IMR-90 (cell line): ENCODE data around the gene ACAP2. TPM values are rescaled to one million over a fixed set of nuclear protein-coding genes. Genes with fewer than 3 reads are reported as not detected.

Experiments used
- ATAC-seq: fragments of 200-7000 bp; cut with Tn5 transposase; 2 replicates; pipeline ENCODE4 v1.9.1; 2020; ENCODE audit warnings: low read depth, mild to moderate bottlenecking, moderate library complexity
- BruUV-seq: library from RNA; stranded (reverse); fragments of 400-500 nt; replicated peaks from 2 replicates; lab custom pipeline; 2021; lab: Mats Ljungman, UMichigan
- CTCF ChIA-PET: fragments of 300-600 bp; formaldehyde crosslinking; extraction: SDS; loops from one replicate; lab custom pipeline; 2021; ENCODE audit warnings: antibody characterized with exemption; lab: Yijun Ruan, JAX
- POLR2A ChIA-PET: fragments of 300-600 bp; sonication (Branson Sonifier 250); formaldehyde crosslinking; loops from one replicate; lab custom pipeline; 2022; ENCODE audit warnings: antibody characterized with exemption; ENCODE audit not compliant: unreplicated experiment; lab: Charles Lee
- DNase-seq: peaks from one replicate; pipeline ENCODE4 v3.0.0; 2013
- H2AFZ ChIP-seq: replicated peaks from 2 replicates; pipeline ENCODE3; 2013; ENCODE audit warnings: low read length, mild to moderate bottlenecking; ENCODE audit not compliant: poor library complexity
- H2AK5ac ChIP-seq: 2 replicates; pipeline ENCODE4 v1.6.1; 2013; ENCODE audit warnings: low read depth, low read length, inconsistent platforms
- H2AK9ac ChIP-seq: replicated peaks from 2 replicates; pipeline ENCODE3; 2013; ENCODE audit warnings: mild to moderate bottlenecking, low read depth, low read length, moderate library complexity; ENCODE audit not compliant: poor library complexity
- H2BK120ac ChIP-seq: 2 replicates; pipeline ENCODE4 v1.6.1; 2013; ENCODE audit warnings: low read depth, low read length, inconsistent platforms
- H2BK15ac ChIP-seq: 3 replicates; pipeline ENCODE4 v1.6.1; 2013; ENCODE audit warnings: low read depth, low read length, inconsistent platforms
- H2BK20ac ChIP-seq: 2 replicates; pipeline ENCODE4 v1.6.1; 2013; ENCODE audit warnings: low read depth, mild to moderate bottlenecking, inconsistent platforms, low read length, moderate library complexity
- H2BK5ac ChIP-seq: 2 replicates; pipeline ENCODE4 v1.6.1; 2013; ENCODE audit warnings: mild to moderate bottlenecking, low read depth, low read length, inconsistent platforms; ENCODE audit not compliant: poor library complexity, severe bottlenecking
- H3K14ac ChIP-seq: replicated peaks from 2 replicates; pipeline ENCODE4 v1.6.1; 2013; ENCODE audit warnings: low read depth, low read length, inconsistent platforms
- H3K18ac ChIP-seq: 2 replicates; pipeline ENCODE4 v1.6.1; 2013; ENCODE audit warnings: low read depth, low read length, control low read depth
- H3K23ac ChIP-seq: 2 replicates; pipeline ENCODE4 v1.6.1; 2013; ENCODE audit warnings: low read depth, low read length, inconsistent platforms
- H3K27ac ChIP-seq: 2 replicates; pipeline ENCODE4 v1.5.1; 2013; ENCODE audit warnings: mild to moderate bottlenecking, control low read depth, low read length; ENCODE audit not compliant: insufficient read depth
- H3K27me3 ChIP-seq: 2 replicates; pipeline ENCODE4 v1.6.1; 2013; ENCODE audit warnings: low read length; ENCODE audit not compliant: control insufficient read depth, insufficient read depth
- H3K36me3 ChIP-seq: 2 replicates; pipeline ENCODE4 v1.6.1; 2013; ENCODE audit warnings: low read length, mixed read lengths; ENCODE audit not compliant: control insufficient read depth, insufficient read depth
- H3K4ac ChIP-seq: 2 replicates; pipeline ENCODE4 v1.6.1; 2013; ENCODE audit warnings: low read depth, low read length, inconsistent platforms
- H3K4me1 ChIP-seq: 2 replicates; pipeline ENCODE4 v1.6.1; 2013; ENCODE audit warnings: low read length, mixed read lengths; ENCODE audit not compliant: control insufficient read depth, insufficient read depth
- H3K4me2 ChIP-seq: 2 replicates; pipeline ENCODE4 v1.6.1; 2013; ENCODE audit warnings: low read depth, mild to moderate bottlenecking, control low read depth, low read length, moderate library complexity
- H3K4me3 ChIP-seq: 2 replicates; pipeline ENCODE4 v1.5.1; 2013; ENCODE audit warnings: low read depth, mild to moderate bottlenecking, control low read depth, low read length, moderate library complexity; ENCODE audit not compliant: insufficient read depth
- H3K56ac ChIP-seq: 2 replicates; pipeline ENCODE4 v1.6.1; 2013; ENCODE audit warnings: low read length, inconsistent platforms; ENCODE audit not compliant: insufficient read depth; ENCODE audit errors: extremely low read depth
- H3K79me1 ChIP-seq, 2 experiments: 2 replicates each; pipeline ENCODE4 v1.6.1; 2013; ENCODE audit warnings: low read length in 2 of 2, inconsistent platforms in 1 of 2, low read depth in 1 of 2
- H3K9ac ChIP-seq: 2 replicates; pipeline ENCODE4 v1.6.1; 2013; ENCODE audit warnings: low read depth, low read length, control low read depth
- H3K9me1 ChIP-seq: 2 replicates; pipeline ENCODE4 v1.6.1; 2013; ENCODE audit warnings: low read length, inconsistent platforms; ENCODE audit not compliant: insufficient read depth
- H3K9me3 ChIP-seq: 2 replicates; pipeline ENCODE4 v1.6.1; 2013; ENCODE audit warnings: low read length; ENCODE audit not compliant: control insufficient read depth, insufficient read depth
- H4K20me1 ChIP-seq: 2 replicates; pipeline ENCODE4 v1.6.1; 2013; ENCODE audit warnings: low read length, inconsistent platforms; ENCODE audit not compliant: insufficient read depth
- H4K5ac ChIP-seq: 2 replicates; pipeline ENCODE4 v1.6.1; 2013; ENCODE audit warnings: mild to moderate bottlenecking, low read depth, low read length, control low read depth
- H4K8ac ChIP-seq, 2 experiments: 2 replicates each; pipeline ENCODE4 v1.6.1; 2013; ENCODE audit warnings: low read depth in 2 of 2, low read length in 2 of 2, control low read depth in 1 of 2, inconsistent platforms in 1 of 2
- H4K91ac ChIP-seq: 2 replicates; pipeline ENCODE4 v1.6.1; 2013; ENCODE audit warnings: low read depth, low read length, inconsistent platforms; ENCODE audit not compliant: insufficient read depth
- BHLHE40 ChIP-seq: fragments of 150-350 bp; IDR thresholded peaks from 2 replicates; pipeline ENCODE4 v1.6.1; 2016; ENCODE audit warnings: mild to moderate bottlenecking, low read depth, low read length
- CEBPB ChIP-seq: IDR thresholded peaks from 2 replicates; pipeline ENCODE4 v1.6.1; 2012; ENCODE audit warnings: low read depth, low read length, improper control_type of control experiment
- CHD1 ChIP-seq: IDR thresholded peaks from 2 replicates; pipeline ENCODE4 v1.6.1; 2012; ENCODE audit warnings: low read depth, low read length, improper control_type of control experiment
- FOS ChIP-seq: fragments of 150-350 bp; IDR thresholded peaks from 2 replicates; pipeline ENCODE4 v1.6.1; 2016; ENCODE audit warnings: low read depth, low read length
- MAFK ChIP-seq: IDR thresholded peaks from 2 replicates; pipeline ENCODE4 v1.6.1; 2012; ENCODE audit warnings: low read depth, low read length, improper control_type of control experiment
- MAZ ChIP-seq: IDR thresholded peaks from 2 replicates; pipeline ENCODE4 v1.6.1; 2012; ENCODE audit warnings: low read depth, mild to moderate bottlenecking, low read length, improper control_type of control experiment, moderate library complexity, borderline replicate concordance
- MXI1 ChIP-seq: IDR thresholded peaks from 2 replicates; pipeline ENCODE4 v1.6.1; 2012; ENCODE audit warnings: low read depth, mild to moderate bottlenecking, low read length, moderate library complexity, borderline replicate concordance
- NFE2L2 ChIP-seq: fragments of 150-350 bp; IDR thresholded peaks from 2 replicates; pipeline ENCODE4 v1.6.1; 2016; ENCODE audit warnings: low read depth, mild to moderate bottlenecking, low read length
- POLR2A ChIP-seq: IDR thresholded peaks from 2 replicates; pipeline ENCODE4 v1.6.1; 2012; ENCODE audit warnings: mild to moderate bottlenecking, low read depth, low read length
- RAD21 ChIP-seq: IDR thresholded peaks from 2 replicates; pipeline ENCODE4 v1.6.1; 2012; ENCODE audit warnings: low read length, improper control_type of control experiment
- RCOR1 ChIP-seq: IDR thresholded peaks from 2 replicates; pipeline ENCODE4 v1.6.1; 2012; ENCODE audit warnings: mild to moderate bottlenecking, low read length, improper control_type of control experiment; ENCODE audit not compliant: insufficient replicate concordance
- RFX5 ChIP-seq: IDR thresholded peaks from 2 replicates; pipeline ENCODE4 v1.8.0; 2012; ENCODE audit warnings: low read depth, mild to moderate bottlenecking, low read length, moderate library complexity
- SMC3 ChIP-seq: fragments of 150-350 bp; IDR thresholded peaks from 2 replicates; pipeline ENCODE4 v1.6.1; 2016; ENCODE audit warnings: low read depth, mild to moderate bottlenecking, antibody characterized with exemption, low read length, moderate library complexity
- WGBS, 2 experiments: methylation state at CpG; one replicate each; pipeline versions ENCODE4 v1.1.5 to v1.1.7; 2013; ENCODE audit warnings: missing lambda C conversion rate in 2 of 2; ENCODE audit not compliant: insufficient read length in 1 of 2; ENCODE audit errors: extremely low coverage in 2 of 2; 5-methylcytosine and 5-hydroxymethylcytosine counted together
- dilution Hi-C: fragments of 300-500 bp; cut with HindIII; formaldehyde crosslinking; loops from one replicate; pipeline ENCODE4 v1.14.3; 2018; ENCODE audit warnings: low sequenced_read_pairs; ENCODE audit not compliant: unreplicated experiment
- in situ Hi-C: fragments of 300-500 bp; cut with MboI; formaldehyde crosslinking; loops from 3 replicates; pipeline ENCODE4 v1.14.3; 2019; ENCODE audit warnings: low sequenced_read_pairs, inconsistent platforms, mixed read lengths
- intact Hi-C: fragments of 100-400 bp; cut with micrococcal nuclease; formaldehyde crosslinking; loops from 2 replicates; pipeline ENCODE4 v1.10.0; 2022
- polyA plus RNA-seq, 3 experiments: library from polyadenylated mRNA; depleted of rRNA; stranded (reverse); fragments of >200 nt; gene quantifications; 2 replicates each; pipeline ENCODE4 v1.2.3, GENCODE V29; 2012; ENCODE audit warnings: low replicate concordance in 1 of 3
- total RNA-seq: library from RNA; depleted of rRNA; stranded (reverse); fragments of >200 nt; gene quantifications from 2 replicates; pipeline ENCODE4 v1.2.3, GENCODE V29; 2012
- TF ChIP-seq, protein P1 (sequence below): fragments of 150-350 bp; IDR thresholded peaks from 2 replicates; pipeline ENCODE4 v1.6.1; 2017; ENCODE audit warnings: mild to moderate bottlenecking, antibody characterized with exemption, low read length, low read depth
- TF ChIP-seq, protein P2 (sequence below): conservative IDR thresholded peaks from 2 replicates; pipeline ENCODE4 v1.5.1; 2012; ENCODE audit warnings: mild to moderate bottlenecking, low read depth, low read length, improper control_type of control experiment
- TF ChIP-seq, protein P3 (sequence below): fragments of 150-350 bp; IDR thresholded peaks from 2 replicates; pipeline ENCODE4 v1.6.1; 2016; ENCODE audit warnings: low read depth, mild to moderate bottlenecking, low read length, moderate library complexity, borderline replicate concordance

The ACAP2 gene
- total and polyA plus RNA-seq, 2 of the 4 experiments (the other 2 are of a cell fraction): 11.9 to 35.1 TPM

DNA sequence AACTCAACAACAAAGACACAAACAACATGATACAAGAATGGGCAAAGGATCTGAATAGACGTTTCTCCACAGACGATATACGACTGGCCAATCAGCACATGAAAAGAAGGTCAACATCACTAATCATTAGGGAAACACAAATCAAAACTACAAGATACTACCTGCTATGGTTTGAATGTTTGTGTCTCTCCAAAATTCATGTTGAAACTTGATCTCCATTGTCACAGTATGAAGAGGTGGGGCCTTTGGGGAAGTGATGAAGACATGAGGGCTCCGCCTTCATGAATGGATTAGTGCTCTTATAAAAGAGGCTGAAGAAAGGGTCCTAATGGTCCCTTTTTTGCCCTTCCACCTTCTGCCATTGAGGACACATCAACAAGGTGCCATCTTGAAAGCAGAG, 32.3 kb downstream of the ACAP2 start:
- Histone ChIP-seq H3K14ac (no peak overlapping the region), H3K4me3 (no peak overlapping the region), H3K23ac (no peak overlapping the region), H3K79me1 (peaks cover 12 to 62% of the 10 kb centered on the region in 2 experiments), H2BK20ac (no peak overlapping the region), H3K27me3 (no peaks in the 10 kb centered on the region), H2BK5ac (no peak overlapping the region), H3K27ac (no peak overlapping the region), H3K4ac (no peak overlapping the region), H3K4me1 (no peaks in the 10 kb centered on the region), H2AFZ (no peak overlapping the region), H2AK9ac (no peak overlapping the region), H3K36me3 (peaks cover 2% of the 10 kb centered on the region; the same call in 1 of the 2 replicates), H4K91ac (no peak overlapping the region), H2BK120ac (no peak overlapping the region), H2AK5ac (no peak overlapping the region), H3K9me3 (no peaks in the 10 kb centered on the region), H3K4me2 (no peak overlapping the region), H3K9me1 (no peaks in the 10 kb centered on the region; the same call in 1 of the 2 replicates), H3K9ac (no peak overlapping the region), H4K8ac (no peak overlapping the region), H4K5ac (no peak overlapping the region), H2BK15ac (no peak overlapping the region), H3K18ac (no peak overlapping the region), H4K20me1 (peaks cover 32% of the 10 kb centered on the region), H3K56ac (no peak overlapping the region)
- no TSS peak for BruUV-seq
- intact Hi-C loops: no loop called here
- TF ChIP-seq, protein P1, sequence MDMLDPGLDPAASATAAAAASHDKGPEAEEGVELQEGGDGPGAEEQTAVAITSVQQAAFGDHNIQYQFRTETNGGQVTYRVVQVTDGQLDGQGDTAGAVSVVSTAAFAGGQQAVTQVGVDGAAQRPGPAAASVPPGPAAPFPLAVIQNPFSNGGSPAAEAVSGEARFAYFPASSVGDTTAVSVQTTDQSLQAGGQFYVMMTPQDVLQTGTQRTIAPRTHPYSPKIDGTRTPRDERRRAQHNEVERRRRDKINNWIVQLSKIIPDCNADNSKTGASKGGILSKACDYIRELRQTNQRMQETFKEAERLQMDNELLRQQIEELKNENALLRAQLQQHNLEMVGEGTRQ: no peak
- no peak for TF ChIP-seq NFE2L2
- TF ChIP-seq SMC3: no peak
- TF ChIP-seq MAFK: no peak
- TF ChIP-seq CEBPB: no peak
- TF ChIP-seq, protein P2, sequence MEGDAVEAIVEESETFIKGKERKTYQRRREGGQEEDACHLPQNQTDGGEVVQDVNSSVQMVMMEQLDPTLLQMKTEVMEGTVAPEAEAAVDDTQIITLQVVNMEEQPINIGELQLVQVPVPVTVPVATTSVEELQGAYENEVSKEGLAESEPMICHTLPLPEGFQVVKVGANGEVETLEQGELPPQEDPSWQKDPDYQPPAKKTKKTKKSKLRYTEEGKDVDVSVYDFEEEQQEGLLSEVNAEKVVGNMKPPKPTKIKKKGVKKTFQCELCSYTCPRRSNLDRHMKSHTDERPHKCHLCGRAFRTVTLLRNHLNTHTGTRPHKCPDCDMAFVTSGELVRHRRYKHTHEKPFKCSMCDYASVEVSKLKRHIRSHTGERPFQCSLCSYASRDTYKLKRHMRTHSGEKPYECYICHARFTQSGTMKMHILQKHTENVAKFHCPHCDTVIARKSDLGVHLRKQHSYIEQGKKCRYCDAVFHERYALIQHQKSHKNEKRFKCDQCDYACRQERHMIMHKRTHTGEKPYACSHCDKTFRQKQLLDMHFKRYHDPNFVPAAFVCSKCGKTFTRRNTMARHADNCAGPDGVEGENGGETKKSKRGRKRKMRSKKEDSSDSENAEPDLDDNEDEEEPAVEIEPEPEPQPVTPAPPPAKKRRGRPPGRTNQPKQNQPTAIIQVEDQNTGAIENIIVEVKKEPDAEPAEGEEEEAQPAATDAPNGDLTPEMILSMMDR: no peak
- no peak for TF ChIP-seq FOS
- no peak for TF ChIP-seq BHLHE40
- TF ChIP-seq MAZ: no peak
- TF ChIP-seq POLR2A: no peak
- TF ChIP-seq CHD1: no peak
- TF ChIP-seq, protein P3, sequence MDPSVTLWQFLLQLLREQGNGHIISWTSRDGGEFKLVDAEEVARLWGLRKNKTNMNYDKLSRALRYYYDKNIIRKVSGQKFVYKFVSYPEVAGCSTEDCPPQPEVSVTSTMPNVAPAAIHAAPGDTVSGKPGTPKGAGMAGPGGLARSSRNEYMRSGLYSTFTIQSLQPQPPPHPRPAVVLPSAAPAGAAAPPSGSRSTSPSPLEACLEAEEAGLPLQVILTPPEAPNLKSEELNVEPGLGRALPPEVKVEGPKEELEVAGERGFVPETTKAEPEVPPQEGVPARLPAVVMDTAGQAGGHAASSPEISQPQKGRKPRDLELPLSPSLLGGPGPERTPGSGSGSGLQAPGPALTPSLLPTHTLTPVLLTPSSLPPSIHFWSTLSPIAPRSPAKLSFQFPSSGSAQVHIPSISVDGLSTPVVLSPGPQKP: no peak
- TF ChIP-seq MXI1: no peak
- TF ChIP-seq RFX5: no peak
- TF ChIP-seq RAD21: no peak
- TF ChIP-seq RCOR1: no peak
- CTCF ChIA-PET: interaction anchor here (0.6 to 1.1 kb wide), 2 partner anchors 10 to 12 kb away, joined by 3 read pairs; no protein-coding TSS in a partner anchor
- WGBS, 2 experiments: no CpG with 5 or more reads among the region's 4 CpGs
- no peak for ATAC-seq
- dilution Hi-C loops: no loop called here
- DNase-seq: no peak
- POLR2A ChIA-PET: no interaction called here
- in situ Hi-C loops: no loop called here
